Loucy (cell line): ENCODE results near the gene CEP104.

Experiments used
- CTCF ChIP-seq: fragments of 200-600 bp; sonication (generic); conservative IDR thresholded peaks from 2 replicates; pipeline ENCODE4 v1.5.1; 2014; ENCODE audit warnings: mild to moderate bottlenecking, antibody characterized with exemption, low read length
- EZH2phosphoT487 ChIP-seq: fragments of 200-600 bp; IDR thresholded peaks from 2 replicates; pipeline ENCODE4 v1.6.1; 2018; ENCODE audit warnings: antibody characterized with exemption, mild to moderate bottlenecking, moderate library complexity, borderline replicate concordance

- TF ChIP-seq CTCF: no peak
- TF ChIP-seq EZH2phosphoT487: no peak
Observed at GRCh38 chr1:3768811-3769390, 88.1 kb downstream of the CEP104 start.
